HL-60 (cell line): ENCODE measurements around the gene PIK3R4.

Experiments
- DNase-seq, 2 experiments: peaks; one replicate each; pipeline ENCODE4 v3.0.0-alpha.2; 2010 to 2020; ENCODE audit warnings: low read depth in 1 of 2, low spot score in 1 of 2
- H3K27ac ChIP-seq: fragments of 250-450 bp; sonication (Bioruptor Pico); replicated peaks from 2 replicates; pipeline ENCODE4 v1.5.1; 2020; ENCODE audit warnings: mild to moderate bottlenecking, moderate library complexity
- H3K27me3 ChIP-seq: fragments of 250-450 bp; sonication (Bioruptor Pico); 2 replicates; pipeline ENCODE4 v1.5.1; 2021; ENCODE audit warnings: mild to moderate bottlenecking, moderate library complexity; ENCODE audit not compliant: insufficient read depth, poor library complexity, severe bottlenecking
- H3K4me3 ChIP-seq: replicated peaks from 2 replicates; pipeline ENCODE4 v1.5.1; 2011; ENCODE audit warnings: mild to moderate bottlenecking, control low read depth, low read length; ENCODE audit not compliant: insufficient read depth
- GABPA ChIP-seq: IDR thresholded peaks from 2 replicates; pipeline ENCODE4 v1.6.1; 2012; ENCODE audit warnings: low read depth
- POLR2AphosphoS5 ChIP-seq: IDR thresholded peaks from 2 replicates; pipeline ENCODE4 v1.6.1; 2012; ENCODE audit warnings: low read depth
- SPI1 ChIP-seq: IDR thresholded peaks from 2 replicates; pipeline ENCODE4 v1.6.1; 2012; ENCODE audit warnings: low read depth, mild to moderate bottlenecking, borderline replicate concordance
- TF ChIP-seq, protein P1 (sequence below): IDR thresholded peaks from 2 replicates; pipeline ENCODE4 v1.6.1; 2012; ENCODE audit warnings: low read depth; ENCODE audit not compliant: insufficient replicate concordance
- TF ChIP-seq, protein P2 (sequence below): IDR thresholded peaks from one replicate; pipeline ENCODE4 v1.5.1; 2011; ENCODE audit warnings: low read length, control low read depth, inconsistent platforms; ENCODE audit not compliant: insufficient read depth

Gene PIK3R4

DNA sequence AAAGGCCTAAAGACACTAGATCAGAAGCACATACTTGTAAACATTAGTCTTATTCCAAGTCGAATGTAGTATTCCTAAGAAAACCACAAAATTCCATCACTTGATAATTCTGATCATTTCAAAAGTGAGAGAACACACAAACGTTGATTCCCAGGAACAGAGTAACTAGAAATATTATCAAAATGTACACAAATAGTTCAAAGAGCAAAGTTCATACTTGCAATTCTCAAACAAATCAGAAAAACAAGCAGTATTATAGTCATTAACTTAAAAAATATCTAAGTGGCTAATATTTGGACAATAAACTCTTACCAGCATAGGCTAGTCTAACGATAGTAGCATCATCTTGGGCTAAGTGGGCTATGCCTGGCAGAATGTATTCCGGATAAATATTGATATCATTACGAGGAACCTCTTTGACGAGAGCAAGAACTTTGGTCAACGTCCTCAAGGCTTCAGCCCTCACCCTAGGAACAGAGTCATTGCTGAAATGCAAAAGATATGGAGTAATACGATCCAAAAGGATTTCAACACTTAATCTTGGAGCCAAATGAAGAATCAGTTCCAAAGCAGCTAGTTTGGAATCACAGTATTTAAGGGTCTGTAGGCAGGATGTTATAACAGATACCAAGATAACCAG is 13.3 kb downstream of the PIK3R4 start:
- DNase-seq: no peak
- Histone ChIP-seq H3K27ac (no peak overlapping the region), H3K27me3 (no peaks in the 10 kb centered on the region), H3K4me3 (no peak overlapping the region)
- TF ChIP-seq POLR2AphosphoS5 (no peak), SPI1 (no peak), GABPA (no peak)
- TF ChIP-seq, protein P1, sequence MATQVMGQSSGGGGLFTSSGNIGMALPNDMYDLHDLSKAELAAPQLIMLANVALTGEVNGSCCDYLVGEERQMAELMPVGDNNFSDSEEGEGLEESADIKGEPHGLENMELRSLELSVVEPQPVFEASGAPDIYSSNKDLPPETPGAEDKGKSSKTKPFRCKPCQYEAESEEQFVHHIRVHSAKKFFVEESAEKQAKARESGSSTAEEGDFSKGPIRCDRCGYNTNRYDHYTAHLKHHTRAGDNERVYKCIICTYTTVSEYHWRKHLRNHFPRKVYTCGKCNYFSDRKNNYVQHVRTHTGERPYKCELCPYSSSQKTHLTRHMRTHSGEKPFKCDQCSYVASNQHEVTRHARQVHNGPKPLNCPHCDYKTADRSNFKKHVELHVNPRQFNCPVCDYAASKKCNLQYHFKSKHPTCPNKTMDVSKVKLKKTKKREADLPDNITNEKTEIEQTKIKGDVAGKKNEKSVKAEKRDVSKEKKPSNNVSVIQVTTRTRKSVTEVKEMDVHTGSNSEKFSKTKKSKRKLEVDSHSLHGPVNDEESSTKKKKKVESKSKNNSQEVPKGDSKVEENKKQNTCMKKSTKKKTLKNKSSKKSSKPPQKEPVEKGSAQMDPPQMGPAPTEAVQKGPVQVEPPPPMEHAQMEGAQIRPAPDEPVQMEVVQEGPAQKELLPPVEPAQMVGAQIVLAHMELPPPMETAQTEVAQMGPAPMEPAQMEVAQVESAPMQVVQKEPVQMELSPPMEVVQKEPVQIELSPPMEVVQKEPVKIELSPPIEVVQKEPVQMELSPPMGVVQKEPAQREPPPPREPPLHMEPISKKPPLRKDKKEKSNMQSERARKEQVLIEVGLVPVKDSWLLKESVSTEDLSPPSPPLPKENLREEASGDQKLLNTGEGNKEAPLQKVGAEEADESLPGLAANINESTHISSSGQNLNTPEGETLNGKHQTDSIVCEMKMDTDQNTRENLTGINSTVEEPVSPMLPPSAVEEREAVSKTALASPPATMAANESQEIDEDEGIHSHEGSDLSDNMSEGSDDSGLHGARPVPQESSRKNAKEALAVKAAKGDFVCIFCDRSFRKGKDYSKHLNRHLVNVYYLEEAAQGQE: no peak
- TF ChIP-seq, protein P2, sequence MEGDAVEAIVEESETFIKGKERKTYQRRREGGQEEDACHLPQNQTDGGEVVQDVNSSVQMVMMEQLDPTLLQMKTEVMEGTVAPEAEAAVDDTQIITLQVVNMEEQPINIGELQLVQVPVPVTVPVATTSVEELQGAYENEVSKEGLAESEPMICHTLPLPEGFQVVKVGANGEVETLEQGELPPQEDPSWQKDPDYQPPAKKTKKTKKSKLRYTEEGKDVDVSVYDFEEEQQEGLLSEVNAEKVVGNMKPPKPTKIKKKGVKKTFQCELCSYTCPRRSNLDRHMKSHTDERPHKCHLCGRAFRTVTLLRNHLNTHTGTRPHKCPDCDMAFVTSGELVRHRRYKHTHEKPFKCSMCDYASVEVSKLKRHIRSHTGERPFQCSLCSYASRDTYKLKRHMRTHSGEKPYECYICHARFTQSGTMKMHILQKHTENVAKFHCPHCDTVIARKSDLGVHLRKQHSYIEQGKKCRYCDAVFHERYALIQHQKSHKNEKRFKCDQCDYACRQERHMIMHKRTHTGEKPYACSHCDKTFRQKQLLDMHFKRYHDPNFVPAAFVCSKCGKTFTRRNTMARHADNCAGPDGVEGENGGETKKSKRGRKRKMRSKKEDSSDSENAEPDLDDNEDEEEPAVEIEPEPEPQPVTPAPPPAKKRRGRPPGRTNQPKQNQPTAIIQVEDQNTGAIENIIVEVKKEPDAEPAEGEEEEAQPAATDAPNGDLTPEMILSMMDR: no peak

DNA sequence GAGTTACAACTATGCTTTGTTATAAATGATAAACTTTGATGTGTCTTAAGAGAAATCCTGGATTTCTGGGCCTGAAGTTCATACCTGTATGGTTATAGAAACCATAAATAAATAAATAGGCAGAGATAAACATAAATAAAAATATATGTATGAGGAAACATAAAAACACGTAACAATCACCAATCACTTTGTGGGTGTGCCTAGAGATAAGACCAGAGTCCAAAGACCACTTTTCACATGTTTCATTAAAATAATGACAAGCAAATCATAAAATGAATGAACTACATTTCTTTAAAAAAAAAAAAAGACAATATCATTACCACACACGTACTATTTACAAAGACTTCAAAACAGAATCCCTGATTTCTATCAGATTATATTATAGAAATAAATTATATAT is 14.1 kb downstream of the PIK3R4 start:
- Histone ChIP-seq H3K27me3 (no peaks in the 10 kb centered on the region), H3K4me3 (no peak overlapping the region), H3K27ac (no peak overlapping the region)
- DNase-seq: no peak
- no peak for TF ChIP-seq SPI1
- TF ChIP-seq, protein P2: no peak
- TF ChIP-seq POLR2AphosphoS5: no peak
- TF ChIP-seq GABPA: no peak
- TF ChIP-seq, protein P1: no peak

- no peaks in the 10 kb centered on the region for H3K27me3 ChIP-seq
- TF ChIP-seq, protein P2: no peak
- no peak for TF ChIP-seq GABPA
- H3K4me3 ChIP-seq: no peak overlapping the region
- H3K27ac ChIP-seq: no peak overlapping the region
- DNase-seq: no peak
Measured at GRCh38 chr3:130731817-130732216, 14.8 kb downstream of the PIK3R4 start.

- Histone ChIP-seq H3K27me3 (no peaks in the 10 kb centered on the region), H3K27ac (no peak overlapping the region), H3K4me3 (no peak overlapping the region)
- DNase-seq: no peak
- no peak for TF ChIP-seq SPI1
- TF ChIP-seq POLR2AphosphoS5: no peak
- no peak for TF ChIP-seq GABPA
Measured at GRCh38 chr3:130729154-130729553, 17.5 kb downstream of the PIK3R4 start.
